ENCODE measurements around the gene ID2.

- no peak for TF ChIP-seq CTCF (IDR thresholded peaks at IDR 0.05)
- TF ChIP-seq POLR2AphosphoS5 (IDR thresholded peaks at IDR 0.05) = no peak
Observed at GRCh38 chr2:8667896-8668512, 13.9 kb upstream of the ID2 start.

All from breast epithelium (tissue), 3 donors.